Measurements from ENCODE around the gene ZNF148.
A peak's percentile ranks its signal among the peaks of the same experiment; 100 is the strongest.

ZNF148 gene

GRCh38 chr3:125325746-125326145 lies 49.4 kb downstream of the ZNF148 start:
- no peak for DNase-seq

GRCh38 chr3:125324341-125324740 lies 50.8 kb downstream of the ZNF148 start:
- no peak for DNase-seq

- no peak for DNase-seq
Measured at GRCh38 chr3:125322917-125323316, 52.2 kb downstream of the ZNF148 start.

- DNase-seq, result no peak
Measured at GRCh38 chr3:125322166-125322565, 53.0 kb downstream of the ZNF148 start.

- DNase-seq, result no peak
Measured at GRCh38 chr3:125319765-125320164, 55.4 kb downstream of the ZNF148 start.

GRCh38 chr3:125318871-125319270 lies 56.3 kb downstream of the ZNF148 start:
- no peak for DNase-seq

- DNase-seq, result no peak
Measured at GRCh38 chr3:125318167-125318865, 56.8 kb downstream of the ZNF148 start.

- no peak for DNase-seq
Measured at GRCh38 chr3:125317761-125318160, 57.4 kb downstream of the ZNF148 start.

GRCh38 chr3:125316949-125317348 lies 58.2 kb downstream of the ZNF148 start:
- no peak for DNase-seq

GRCh38 chr3:125316246-125316645 lies 58.9 kb downstream of the ZNF148 start:
- no peak for DNase-seq

GRCh38 chr3:125313060-125313635 lies 62.0 kb downstream of the ZNF148 start:
- no peak for DNase-seq

GRCh38 chr3:125310623-125311081 lies 64.5 kb downstream of the ZNF148 start:
- peak; percentile 56 for DNase-seq

GRCh38 chr3:125309476-125309875 lies 65.6 kb downstream of the ZNF148 start:
- no peak for DNase-seq

- DNase-seq, result no peak
Measured at GRCh38 chr3:125306620-125307019, 68.5 kb downstream of the ZNF148 start.

GRCh38 chr3:125302932-125303331 lies 72.2 kb downstream of the ZNF148 start:
- no peak for DNase-seq

GRCh38 chr3:125300416-125300815 lies 74.7 kb downstream of the ZNF148 start:
- no peak for DNase-seq

- no peak for DNase-seq
Measured at GRCh38 chr3:125294411-125294810, 80.7 kb downstream of the ZNF148 start.

GRCh38 chr3:125292015-125292414 lies 83.1 kb downstream of the ZNF148 start:
- DNase-seq, result no peak

GRCh38 chr3:125289429-125289981 lies 85.6 kb downstream of the ZNF148 start:
- no peak for DNase-seq

GRCh38 chr3:125287248-125287647 lies 87.9 kb downstream of the ZNF148 start:
- DNase-seq, result no peak

GRCh38 chr3:125281381-125281780 lies 93.7 kb downstream of the ZNF148 start:
- no peak for DNase-seq

GRCh38 chr3:125280668-125281361 lies 94.3 kb downstream of the ZNF148 start:
- DNase-seq, result no peak

GRCh38 chr3:125278155-125278554 lies 97.0 kb downstream of the ZNF148 start:
- DNase-seq, result no peak

- DNase-seq, result no peak
Measured at GRCh38 chr3:125271127-125271526, 104.0 kb downstream of the ZNF148 start.

Measured in CD4-positive, alpha-beta T cell treated with Interleukin-6 for 4 hours (primary cell).